Measurements from ENCODE around the gene GNG7.

DNA sequence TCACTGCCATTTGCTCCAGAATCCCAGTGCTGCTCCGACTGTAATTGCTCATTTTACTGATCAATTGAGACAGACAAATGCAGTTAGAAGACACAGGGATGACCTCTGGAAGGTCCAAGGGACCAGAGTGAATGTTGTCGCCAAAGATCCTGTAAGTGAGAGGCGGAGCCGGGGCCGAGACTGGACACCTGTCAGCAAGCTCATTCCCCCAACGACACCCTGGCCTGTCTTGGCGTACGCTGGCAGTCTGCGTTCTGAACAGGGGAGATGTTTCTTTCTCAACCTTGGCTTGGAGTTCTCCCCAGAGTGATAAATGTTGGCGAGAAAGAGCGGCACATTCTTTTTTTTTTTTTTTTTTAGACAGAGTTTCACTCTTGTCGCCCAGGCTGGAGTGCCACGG, 202.3 kb downstream of the GNG7 start:
- TF ChIP-seq POLR2AphosphoS5 (IDR thresholded peaks at IDR 0.05) (no peak), POLR2A (IDR thresholded peaks at IDR 0.05) (no peak)
- TF ChIP-seq, protein P1, sequence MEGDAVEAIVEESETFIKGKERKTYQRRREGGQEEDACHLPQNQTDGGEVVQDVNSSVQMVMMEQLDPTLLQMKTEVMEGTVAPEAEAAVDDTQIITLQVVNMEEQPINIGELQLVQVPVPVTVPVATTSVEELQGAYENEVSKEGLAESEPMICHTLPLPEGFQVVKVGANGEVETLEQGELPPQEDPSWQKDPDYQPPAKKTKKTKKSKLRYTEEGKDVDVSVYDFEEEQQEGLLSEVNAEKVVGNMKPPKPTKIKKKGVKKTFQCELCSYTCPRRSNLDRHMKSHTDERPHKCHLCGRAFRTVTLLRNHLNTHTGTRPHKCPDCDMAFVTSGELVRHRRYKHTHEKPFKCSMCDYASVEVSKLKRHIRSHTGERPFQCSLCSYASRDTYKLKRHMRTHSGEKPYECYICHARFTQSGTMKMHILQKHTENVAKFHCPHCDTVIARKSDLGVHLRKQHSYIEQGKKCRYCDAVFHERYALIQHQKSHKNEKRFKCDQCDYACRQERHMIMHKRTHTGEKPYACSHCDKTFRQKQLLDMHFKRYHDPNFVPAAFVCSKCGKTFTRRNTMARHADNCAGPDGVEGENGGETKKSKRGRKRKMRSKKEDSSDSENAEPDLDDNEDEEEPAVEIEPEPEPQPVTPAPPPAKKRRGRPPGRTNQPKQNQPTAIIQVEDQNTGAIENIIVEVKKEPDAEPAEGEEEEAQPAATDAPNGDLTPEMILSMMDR (IDR thresholded peaks at IDR 0.05), result no peak
